Measurements from ENCODE around the gene MSANTD2.

MSANTD2 gene

GRCh38 chr11:124760806-124761205, 39.4 kb downstream of the MSANTD2 start:
- no peak for TF ChIP-seq CTCF (IDR thresholded peaks at IDR 0.05; ENCODE audit: extremely low read depth, insufficient read depth, missing control alignments)
- in situ Hi-C loops (cut with MboI; ENCODE audit: low pct_unique_long_range_greater_than_20kb, low sequenced_read_pairs, unreplicated experiment), result loop anchor here (5.0 kb wide), 1 partner anchor 89 kb away; the partner anchor contains the start of genes SIAE and SPA17
- DNase-seq (ENCODE audit: low spot score), result no peak

GRCh38 chr11:124760205-124760652, 40.0 kb downstream of the MSANTD2 start:
- in situ Hi-C loops (cut with MboI; ENCODE audit: low pct_unique_long_range_greater_than_20kb, low sequenced_read_pairs, unreplicated experiment), result loop anchor here (5.0 kb wide), 1 partner anchor 88 kb away; the partner anchor contains the start of genes SIAE and SPA17
- peak; percentile 81 for DNase-seq (ENCODE audit: low spot score)

GRCh38 chr11:124759266-124760204, 40.7 kb downstream of the MSANTD2 start:
- TF ChIP-seq CTCF (IDR thresholded peaks at IDR 0.05; ENCODE audit: extremely low read depth, insufficient read depth, missing control alignments), result no peak
- in situ Hi-C loops (cut with MboI; ENCODE audit: low pct_unique_long_range_greater_than_20kb, low sequenced_read_pairs, unreplicated experiment), result loop anchor here (5.0 kb wide), 1 partner anchor 87 kb away; the partner anchor contains the start of genes SIAE and SPA17
- peak; percentile 65 for DNase-seq (ENCODE audit: low spot score)

More at GRCh38 chr11:124760205-124760652, 40.0 kb downstream of the MSANTD2 start:
- TF ChIP-seq CTCF (IDR thresholded peaks at IDR 0.05; ENCODE audit: extremely low read depth, insufficient read depth, missing control alignments), result no peak

- TF ChIP-seq CTCF (IDR thresholded peaks at IDR 0.05; ENCODE audit: extremely low read depth, insufficient read depth, missing control alignments), result peak; percentile 91
- DNase-seq (ENCODE audit: low spot score), result peak; percentile 83
- in situ Hi-C loops (cut with MboI; ENCODE audit: low pct_unique_long_range_greater_than_20kb, low sequenced_read_pairs, unreplicated experiment), result no loop called here
Observed at GRCh38 chr11:124758355-124759265, 41.6 kb downstream of the MSANTD2 start.

- no peak for TF ChIP-seq CTCF (IDR thresholded peaks at IDR 0.05; ENCODE audit: extremely low read depth, insufficient read depth, missing control alignments)
- no peak for DNase-seq (ENCODE audit: low spot score)
- in situ Hi-C loops (cut with MboI; ENCODE audit: low pct_unique_long_range_greater_than_20kb, low sequenced_read_pairs, unreplicated experiment), result no loop called here
Observed at GRCh38 chr11:124757320-124757719, 42.9 kb downstream of the MSANTD2 start.

GRCh38 chr11:124756753-124757227, 43.4 kb downstream of the MSANTD2 start:
- no peak for DNase-seq (ENCODE audit: low spot score)
- in situ Hi-C loops (cut with MboI; ENCODE audit: low pct_unique_long_range_greater_than_20kb, low sequenced_read_pairs, unreplicated experiment), result no loop called here
- TF ChIP-seq CTCF (IDR thresholded peaks at IDR 0.05; ENCODE audit: extremely low read depth, insufficient read depth, missing control alignments), result no peak
